Measurements from ENCODE around the gene PDZRN3.

DNA sequence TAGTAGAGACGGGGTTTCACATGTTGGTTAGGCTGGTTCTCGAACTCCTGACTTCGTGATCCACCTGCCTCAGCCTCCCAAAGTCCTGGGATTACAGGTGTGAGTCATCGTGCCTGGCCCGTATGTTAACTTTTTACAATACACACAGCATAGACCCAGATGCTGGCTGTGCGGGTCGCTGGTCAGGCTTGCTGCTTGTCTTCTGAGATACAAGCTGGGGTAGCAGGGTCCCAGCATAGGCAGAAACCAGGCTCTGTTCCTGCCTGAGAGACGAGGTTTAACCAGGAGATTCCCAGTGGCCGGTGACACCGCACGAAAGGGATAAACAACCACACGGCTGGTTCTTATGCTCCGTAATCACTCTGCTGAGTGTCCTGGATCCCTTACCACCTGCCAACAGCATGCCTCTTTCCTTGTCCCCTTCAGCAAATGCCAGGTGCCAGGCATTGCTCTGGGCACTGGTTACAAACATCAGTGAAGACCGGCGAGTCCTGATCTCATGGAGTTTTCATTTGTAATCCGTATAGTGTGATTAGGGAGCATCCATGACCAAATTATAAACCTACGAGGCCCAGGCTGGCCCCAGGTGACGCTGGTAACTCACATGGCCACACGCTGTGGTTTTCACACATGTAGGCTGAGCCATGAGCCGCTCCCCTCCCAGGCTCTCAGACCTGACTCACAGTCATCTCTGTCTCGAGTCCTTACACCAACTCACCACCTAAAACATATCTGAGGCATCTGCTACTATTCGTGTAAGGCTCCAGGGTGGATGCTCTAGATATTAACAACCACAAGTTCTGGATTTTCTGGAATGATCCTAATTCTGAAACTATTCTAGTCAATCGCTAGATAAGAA lies 125.7 kb downstream of the PDZRN3 start:
- TF ChIP-seq, protein P1, sequence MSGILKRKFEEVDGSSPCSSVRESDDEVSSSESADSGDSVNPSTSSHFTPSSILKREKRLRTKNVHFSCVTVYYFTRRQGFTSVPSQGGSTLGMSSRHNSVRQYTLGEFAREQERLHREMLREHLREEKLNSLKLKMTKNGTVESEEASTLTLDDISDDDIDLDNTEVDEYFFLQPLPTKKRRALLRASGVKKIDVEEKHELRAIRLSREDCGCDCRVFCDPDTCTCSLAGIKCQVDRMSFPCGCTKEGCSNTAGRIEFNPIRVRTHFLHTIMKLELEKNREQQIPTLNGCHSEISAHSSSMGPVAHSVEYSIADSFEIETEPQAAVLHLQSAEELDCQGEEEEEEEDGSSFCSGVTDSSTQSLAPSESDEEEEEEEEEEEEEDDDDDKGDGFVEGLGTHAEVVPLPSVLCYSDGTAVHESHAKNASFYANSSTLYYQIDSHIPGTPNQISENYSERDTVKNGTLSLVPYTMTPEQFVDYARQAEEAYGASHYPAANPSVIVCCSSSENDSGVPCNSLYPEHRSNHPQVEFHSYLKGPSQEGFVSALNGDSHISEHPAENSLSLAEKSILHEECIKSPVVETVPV (CRISPR knock-in tag; IDR thresholded peaks at IDR 0.05) = no peak
- TF ChIP-seq TOX (CRISPR knock-in tag; IDR thresholded peaks at IDR 0.05; ENCODE audit: borderline replicate concordance) (no peak), ISL1 (CRISPR knock-in tag; IDR thresholded peaks at IDR 0.05) (no peak), ZFP3 (CRISPR knock-in tag; IDR thresholded peaks at IDR 0.05) (no peak), GLIS3 (CRISPR knock-in tag; IDR thresholded peaks at IDR 0.05) (no peak), PPARA (CRISPR knock-in tag; IDR thresholded peaks at IDR 0.05; ENCODE audit: borderline replicate concordance) (no peak), ARNTL (CRISPR knock-in tag; IDR thresholded peaks at IDR 0.05; ENCODE audit: borderline replicate concordance, low read depth) (no peak)
- TF ChIP-seq, protein P2, sequence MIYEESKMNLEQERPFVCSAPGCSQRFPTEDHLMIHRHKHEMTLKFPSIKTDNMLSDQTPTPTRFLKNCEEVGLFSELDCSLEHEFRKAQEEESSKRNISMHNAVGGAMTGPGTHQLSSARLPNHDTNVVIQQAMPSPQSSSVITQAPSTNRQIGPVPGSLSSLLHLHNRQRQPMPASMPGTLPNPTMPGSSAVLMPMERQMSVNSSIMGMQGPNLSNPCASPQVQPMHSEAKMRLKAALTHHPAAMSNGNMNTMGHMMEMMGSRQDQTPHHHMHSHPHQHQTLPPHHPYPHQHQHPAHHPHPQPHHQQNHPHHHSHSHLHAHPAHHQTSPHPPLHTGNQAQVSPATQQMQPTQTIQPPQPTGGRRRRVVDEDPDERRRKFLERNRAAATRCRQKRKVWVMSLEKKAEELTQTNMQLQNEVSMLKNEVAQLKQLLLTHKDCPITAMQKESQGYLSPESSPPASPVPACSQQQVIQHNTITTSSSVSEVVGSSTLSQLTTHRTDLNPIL (CRISPR knock-in tag; IDR thresholded peaks at IDR 0.05; ENCODE audit: low read depth) = no peak
